ENCODE results near the gene DNAH3. TPM values are rescaled to one million over a fixed set of nuclear protein-coding genes. Genes with fewer than 3 reads are reported as not detected.
A peak's percentile ranks its signal among the peaks of the same experiment; 100 is the strongest.
"Not testable (repeated sequence)": the region's sequence is repeated elsewhere in the genome, so short reads cannot be mapped to it uniquely, and the experiment has no call there.

The DNAH3 gene
- total RNA-seq, 1 donor, result not detected

DNA sequence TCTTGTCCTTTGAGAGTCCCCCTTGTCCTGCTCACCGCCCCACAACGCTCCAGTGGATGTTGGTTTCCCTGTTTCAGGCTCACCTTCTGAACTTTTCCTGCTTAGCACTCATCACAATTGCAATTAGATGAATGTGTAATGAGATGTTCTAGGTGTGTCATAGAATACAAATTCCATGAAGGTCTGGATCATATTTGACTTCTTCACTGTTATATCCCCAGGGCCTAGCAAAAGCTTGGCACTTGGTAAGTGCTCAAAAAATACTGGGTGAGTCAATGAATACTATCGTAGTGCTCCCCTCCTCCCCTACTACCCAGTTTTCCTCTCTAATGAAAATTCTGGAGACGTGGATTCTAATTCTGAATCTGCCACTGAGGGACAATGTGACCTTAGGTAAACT is 33.1 kb downstream of the DNAH3 start:
- Histone ChIP-seq H3K27ac (ENCODE audit: low read depth, low read length) (no peak overlapping the region), H3K27me3 (ENCODE audit: insufficient read depth, low read length) (no peaks in the 10 kb centered on the region), H3K4me1 (ENCODE audit: insufficient read depth, low read length) (no peaks in the 10 kb centered on the region), H2AFZ (ENCODE audit: low read length) (no peak overlapping the region), H3K9me3 (ENCODE audit: low read depth, low read length) (no peaks in the 10 kb centered on the region), H3K36me3 (ENCODE audit: insufficient read depth, low read length) (no peaks in the 10 kb centered on the region), H3K4me3 (ENCODE audit: insufficient read depth, low read length) (no peak overlapping the region), H3K79me2 (ENCODE audit: insufficient read depth, low read length) (no peaks in the 10 kb centered on the region), H4K20me1 (ENCODE audit: insufficient read depth, low read length) (no peaks in the 10 kb centered on the region), H3K4me2 (ENCODE audit: insufficient read depth, low read length) (no peak overlapping the region)
- TF ChIP-seq, protein P1, sequence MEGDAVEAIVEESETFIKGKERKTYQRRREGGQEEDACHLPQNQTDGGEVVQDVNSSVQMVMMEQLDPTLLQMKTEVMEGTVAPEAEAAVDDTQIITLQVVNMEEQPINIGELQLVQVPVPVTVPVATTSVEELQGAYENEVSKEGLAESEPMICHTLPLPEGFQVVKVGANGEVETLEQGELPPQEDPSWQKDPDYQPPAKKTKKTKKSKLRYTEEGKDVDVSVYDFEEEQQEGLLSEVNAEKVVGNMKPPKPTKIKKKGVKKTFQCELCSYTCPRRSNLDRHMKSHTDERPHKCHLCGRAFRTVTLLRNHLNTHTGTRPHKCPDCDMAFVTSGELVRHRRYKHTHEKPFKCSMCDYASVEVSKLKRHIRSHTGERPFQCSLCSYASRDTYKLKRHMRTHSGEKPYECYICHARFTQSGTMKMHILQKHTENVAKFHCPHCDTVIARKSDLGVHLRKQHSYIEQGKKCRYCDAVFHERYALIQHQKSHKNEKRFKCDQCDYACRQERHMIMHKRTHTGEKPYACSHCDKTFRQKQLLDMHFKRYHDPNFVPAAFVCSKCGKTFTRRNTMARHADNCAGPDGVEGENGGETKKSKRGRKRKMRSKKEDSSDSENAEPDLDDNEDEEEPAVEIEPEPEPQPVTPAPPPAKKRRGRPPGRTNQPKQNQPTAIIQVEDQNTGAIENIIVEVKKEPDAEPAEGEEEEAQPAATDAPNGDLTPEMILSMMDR (IDR thresholded peaks at IDR 0.05; ENCODE audit: extremely low read depth, low read depth, low read length), result no peak
- no peak for DNase-seq (ENCODE audit: insufficient read length, low spot score, missing footprints)

DNA sequence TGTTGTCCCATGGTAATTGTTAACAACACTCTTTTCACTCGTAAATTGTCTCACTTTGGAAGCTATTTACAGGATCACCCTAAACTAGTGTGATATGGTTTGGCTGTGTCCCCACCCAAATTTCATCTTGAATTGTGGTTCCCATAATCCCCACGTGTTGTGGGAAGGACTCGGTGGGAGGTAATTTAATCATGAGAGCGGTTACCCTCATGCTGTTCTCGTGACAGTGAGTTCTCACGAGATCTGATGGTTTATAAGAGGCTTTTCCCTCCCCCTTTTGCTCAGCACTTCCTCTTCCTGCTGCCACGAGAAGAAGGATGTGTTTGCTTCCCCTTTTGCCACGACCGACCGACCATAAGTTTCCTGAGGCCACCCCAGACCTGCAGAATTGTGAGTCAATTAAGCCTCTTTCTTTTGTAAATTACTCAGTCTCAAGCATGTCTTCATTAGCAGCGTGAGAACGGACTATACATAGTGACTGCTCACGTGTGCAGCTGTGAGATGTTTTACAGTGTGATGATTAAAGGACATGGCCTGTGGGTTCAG is 34.4 kb downstream of the DNAH3 start:
- Histone ChIP-seq H3K4me1 (ENCODE audit: insufficient read depth, low read length) (no peaks in the 10 kb centered on the region), H3K27me3 (ENCODE audit: insufficient read depth, low read length) (no peaks in the 10 kb centered on the region), H3K4me2 (ENCODE audit: insufficient read depth, low read length) (peak overlapping the region; percentile 4), H3K27ac (ENCODE audit: low read depth, low read length) (no peak overlapping the region), H3K36me3 (ENCODE audit: insufficient read depth, low read length) (no peaks in the 10 kb centered on the region), H2AFZ (ENCODE audit: low read length) (peak overlapping the region; percentile 73), H3K9me3 (ENCODE audit: low read depth, low read length) (no peaks in the 10 kb centered on the region), H4K20me1 (ENCODE audit: insufficient read depth, low read length) (no peaks in the 10 kb centered on the region), H3K4me3 (ENCODE audit: insufficient read depth, low read length) (peak overlapping the region; percentile 51), H3K79me2 (ENCODE audit: insufficient read depth, low read length) (no peaks in the 10 kb centered on the region)
- TF ChIP-seq, protein P1 (IDR thresholded peaks at IDR 0.05; ENCODE audit: extremely low read depth, low read depth, low read length), result no peak
- DNase-seq (ENCODE audit: insufficient read length, low spot score, missing footprints), result no peak

DNA sequence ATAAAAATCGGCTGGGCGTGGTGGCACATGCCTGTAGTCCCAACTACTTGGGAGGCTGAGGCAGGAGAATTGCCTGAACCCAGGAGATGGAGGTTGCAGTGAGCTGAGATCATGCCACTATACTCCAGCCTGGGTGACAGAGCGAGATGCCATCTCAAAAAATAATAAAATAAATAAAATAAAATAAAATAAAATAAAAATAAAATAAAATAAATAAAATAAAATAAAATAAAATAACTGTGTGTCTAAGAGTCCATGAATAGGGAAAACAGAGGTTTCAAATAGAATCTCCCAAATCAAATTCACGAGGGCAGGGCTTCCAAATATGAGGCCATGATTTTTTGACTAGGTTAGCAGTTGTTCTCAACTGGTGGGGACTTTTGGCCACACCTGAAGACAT is 35.1 kb downstream of the DNAH3 start:
- DNase-seq (ENCODE audit: insufficient read length, low spot score, missing footprints); H3K4me2 ChIP-seq (ENCODE audit: insufficient read depth, low read length); H3K9me3 ChIP-seq (ENCODE audit: low read depth, low read length); H4K20me1 ChIP-seq (ENCODE audit: insufficient read depth, low read length); H3K4me3 ChIP-seq (ENCODE audit: insufficient read depth, low read length); H3K27ac ChIP-seq (ENCODE audit: low read depth, low read length); H3K79me2 ChIP-seq (ENCODE audit: insufficient read depth, low read length); H2AFZ ChIP-seq (ENCODE audit: low read length); H3K4me1 ChIP-seq (ENCODE audit: insufficient read depth, low read length); H3K36me3 ChIP-seq (ENCODE audit: insufficient read depth, low read length); H3K27me3 ChIP-seq (ENCODE audit: insufficient read depth, low read length): not testable (repeated sequence)

DNA sequence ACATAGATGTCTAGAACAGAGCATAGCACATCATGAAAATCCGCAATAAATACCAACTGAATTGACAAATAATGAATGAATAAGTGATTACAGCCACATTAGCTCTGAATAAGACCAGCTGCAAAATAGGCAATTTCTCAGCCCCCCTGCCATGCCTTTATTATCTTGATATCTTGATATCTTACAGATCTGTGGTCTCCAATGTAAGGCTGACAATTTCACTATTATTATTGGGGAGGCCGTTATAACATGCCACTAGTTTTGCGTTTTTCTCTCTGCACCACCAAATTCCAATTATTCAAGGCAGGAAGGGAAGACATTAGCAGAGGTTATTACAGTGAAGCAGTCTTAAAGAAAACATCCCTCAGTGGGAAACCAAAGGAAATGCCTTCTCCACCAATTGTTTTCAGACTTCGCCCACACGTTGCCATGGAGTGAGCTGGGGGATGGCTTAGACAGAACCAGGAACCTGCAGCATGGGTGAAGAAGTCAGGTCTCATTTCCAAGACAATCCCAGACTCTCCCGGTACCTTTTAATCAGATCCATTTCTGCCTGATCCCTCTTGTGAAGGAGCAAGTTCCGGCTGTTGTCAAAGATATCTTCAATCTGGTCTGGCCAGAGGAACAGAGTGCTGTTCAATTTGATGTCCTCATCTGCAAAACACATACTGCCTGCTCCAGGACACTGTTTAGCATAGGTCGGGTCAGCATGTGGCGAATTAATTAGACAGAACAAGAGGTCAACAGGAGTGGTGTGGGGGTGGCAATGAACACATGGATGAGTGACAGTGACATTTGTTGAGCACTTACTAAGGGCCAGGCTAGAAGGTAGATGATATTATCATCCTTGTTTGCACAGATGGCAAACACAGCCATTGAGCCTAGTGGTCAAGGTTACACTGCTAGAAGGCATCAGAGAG is 46.4 kb downstream of the DNAH3 start:
- H3K4me2 ChIP-seq (ENCODE audit: insufficient read depth, low read length), result peak overlapping the region; percentile 63
- no peaks in the 10 kb centered on the region for H3K27me3 ChIP-seq (ENCODE audit: insufficient read depth, low read length)
- peaks cover 24% of the 10 kb centered on the region for H3K4me1 ChIP-seq (ENCODE audit: insufficient read depth, low read length)
- peak overlapping the region; percentile 45 for H2AFZ ChIP-seq (ENCODE audit: low read length)
- H4K20me1 ChIP-seq (ENCODE audit: insufficient read depth, low read length), result no peaks in the 10 kb centered on the region
- DNase-seq (ENCODE audit: insufficient read length, low spot score, missing footprints), result peak; percentile 65
- no peaks in the 10 kb centered on the region for H3K9me3 ChIP-seq (ENCODE audit: low read depth, low read length)
- no peaks in the 10 kb centered on the region for H3K79me2 ChIP-seq (ENCODE audit: insufficient read depth, low read length)
- TF ChIP-seq, protein P1 (IDR thresholded peaks at IDR 0.05; ENCODE audit: extremely low read depth, low read depth, low read length), result no peak
- peak overlapping the region; percentile 0 for H3K4me3 ChIP-seq (ENCODE audit: insufficient read depth, low read length)
- H3K36me3 ChIP-seq (ENCODE audit: insufficient read depth, low read length), result no peaks in the 10 kb centered on the region
- H3K27ac ChIP-seq (ENCODE audit: low read depth, low read length), result peak overlapping the region; percentile 23

Data from osteoblast (primary cell).